NCI-H774 (cell line): Measurements from ENCODE around the gene ARAP3.

Experiments used
- DNase-seq: peaks from one replicate; lab custom pipeline; 2025; lab: John Stamatoyannopoulos, UW

The ARAP3 gene

DNA sequence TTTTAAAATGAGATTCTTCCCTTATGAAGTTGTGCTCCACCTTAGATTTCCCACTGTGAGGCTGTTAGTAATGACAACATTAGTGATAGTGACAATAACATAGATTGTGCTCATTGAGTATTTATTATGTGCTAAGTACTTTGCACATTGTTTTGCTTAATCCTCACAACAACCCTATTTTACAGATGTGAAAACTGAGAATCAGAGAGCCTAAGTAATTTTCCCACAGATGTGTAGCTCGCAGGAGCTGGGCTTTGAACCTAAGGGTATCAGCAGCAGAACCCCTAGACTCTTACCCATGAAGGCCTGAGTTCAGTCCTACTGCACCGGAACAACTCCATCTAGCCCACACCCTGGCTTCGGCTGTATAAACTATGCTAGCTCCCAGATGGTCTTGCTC lies 15.6 kb upstream of the ARAP3 start:
- DNase-seq, result no peak

DNA sequence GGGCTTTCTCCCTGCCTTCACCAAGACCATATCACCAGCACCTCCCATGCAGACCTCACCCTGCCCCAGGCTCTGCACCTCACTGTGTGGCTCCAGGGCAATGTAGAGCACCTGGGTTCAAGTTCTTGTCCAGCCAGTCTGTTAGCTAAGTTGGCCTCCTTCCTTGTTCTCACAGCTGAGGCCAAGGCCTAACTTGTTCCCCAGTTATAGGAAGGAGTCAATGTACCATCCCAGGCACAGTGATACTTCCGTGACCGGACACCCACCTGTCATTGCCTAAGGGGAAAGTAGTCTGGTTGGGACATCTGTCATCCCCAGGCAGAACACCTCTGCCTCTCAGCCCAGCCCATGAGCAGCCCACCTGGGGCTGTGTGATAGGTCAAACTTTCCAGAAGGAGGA lies 14.4 kb upstream of the ARAP3 start:
- no peak for DNase-seq

DNA sequence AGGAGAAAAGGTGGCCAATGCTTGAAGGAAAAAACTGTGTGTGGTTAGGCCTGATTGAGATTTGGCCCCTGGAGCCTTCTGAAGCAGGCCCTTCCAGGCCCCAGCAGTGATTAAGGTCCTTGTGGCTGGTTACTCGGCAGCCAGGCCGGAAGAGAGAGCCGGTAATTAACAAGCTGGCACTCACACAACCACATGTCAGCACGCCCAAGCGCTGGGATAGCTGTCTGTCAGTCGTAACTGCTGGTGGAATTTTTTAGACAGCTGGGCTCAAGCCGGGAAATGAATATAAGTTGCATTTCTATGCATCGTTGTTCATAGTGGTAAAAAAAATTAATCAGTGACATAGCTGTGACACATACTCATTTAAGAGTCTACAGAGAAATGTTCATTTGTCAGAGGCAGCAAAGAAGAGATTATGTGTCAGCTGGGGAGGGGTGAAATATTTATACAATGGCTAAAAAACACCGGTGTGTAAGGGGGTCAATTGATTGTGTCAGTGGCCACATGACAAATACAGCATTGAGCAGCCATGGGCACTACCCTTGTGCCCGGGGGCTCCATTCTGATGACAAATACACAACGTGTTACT lies 13.7 kb upstream of the ARAP3 start:
- peak; percentile 51 for DNase-seq

DNA sequence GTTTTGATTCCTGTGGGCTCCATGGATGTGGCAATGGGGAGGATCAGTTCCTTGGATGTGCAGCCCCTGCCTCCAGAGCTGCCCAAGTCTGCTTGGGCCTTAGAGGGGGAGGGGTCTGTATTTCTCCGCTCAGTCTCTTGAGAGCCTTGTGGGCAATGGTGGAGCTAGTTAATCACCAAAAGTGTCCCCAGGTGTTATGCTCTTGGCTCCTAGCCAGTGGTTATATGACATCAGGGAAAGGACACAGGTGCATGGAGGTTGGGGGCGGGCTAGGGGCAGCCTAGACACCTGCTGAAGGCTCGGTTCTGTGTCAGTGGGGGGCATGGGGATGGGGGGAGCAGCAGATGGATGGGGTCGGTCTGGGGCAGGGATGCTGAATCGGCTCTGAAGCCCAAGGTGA lies 12.4 kb upstream of the ARAP3 start:
- DNase-seq, result no peak

DNA sequence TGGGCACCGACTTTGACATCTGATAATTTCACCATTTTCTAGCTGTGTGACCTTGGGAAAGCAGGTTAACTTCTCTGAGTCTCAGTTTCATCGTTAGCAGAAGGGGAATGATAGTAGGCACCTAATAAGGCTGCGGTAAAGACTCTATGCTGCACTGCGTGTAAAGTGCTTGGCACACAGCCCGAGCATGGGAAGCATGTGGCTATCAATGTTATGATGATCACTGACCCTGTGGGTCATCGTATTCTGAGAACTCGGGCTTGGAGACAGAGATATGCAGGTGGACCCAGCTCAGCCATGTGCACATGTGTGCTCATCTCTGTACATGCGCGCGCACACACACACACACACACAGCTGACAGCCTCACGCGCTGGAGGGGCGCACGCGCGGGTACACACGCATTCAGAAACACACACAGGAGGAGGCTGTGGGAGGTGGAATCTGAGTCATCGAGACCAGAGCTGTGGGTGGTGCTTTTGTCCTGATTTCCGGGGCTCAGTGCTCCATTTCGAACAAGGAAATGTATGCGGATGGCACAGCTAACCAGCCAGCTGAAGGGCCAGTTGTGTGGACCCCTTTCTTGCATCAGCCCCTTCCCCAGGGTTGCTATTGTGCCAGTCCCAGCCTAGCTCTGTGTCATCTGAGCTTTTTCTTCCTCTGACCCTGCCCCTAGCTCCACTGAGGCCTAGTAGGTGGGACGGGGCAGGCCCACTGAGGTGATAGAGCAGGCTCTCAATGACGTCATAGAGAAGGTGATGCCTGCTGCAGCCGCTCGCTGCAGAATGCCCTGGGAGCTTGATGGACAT lies 11.1 kb upstream of the ARAP3 start:
- DNase-seq, result no peak

DNA sequence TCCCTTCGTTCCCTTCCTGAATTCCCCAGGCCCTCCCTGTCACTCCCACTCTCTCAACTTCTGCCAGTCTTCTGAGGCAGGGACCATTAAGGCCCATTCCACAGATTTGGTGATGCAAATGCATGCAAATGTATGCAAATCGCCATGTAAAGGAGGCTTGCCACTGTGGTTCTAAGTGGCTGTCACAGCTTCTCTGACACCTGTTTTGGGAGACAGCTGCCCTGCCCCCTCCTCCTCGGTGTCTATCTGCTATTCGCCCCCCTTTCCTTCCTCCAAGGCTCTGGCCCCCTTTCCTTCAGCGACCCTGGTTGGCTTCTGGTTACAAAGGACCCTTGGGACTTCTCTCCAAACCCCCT lies 10.5 kb upstream of the ARAP3 start:
- DNase-seq, result no peak

DNA sequence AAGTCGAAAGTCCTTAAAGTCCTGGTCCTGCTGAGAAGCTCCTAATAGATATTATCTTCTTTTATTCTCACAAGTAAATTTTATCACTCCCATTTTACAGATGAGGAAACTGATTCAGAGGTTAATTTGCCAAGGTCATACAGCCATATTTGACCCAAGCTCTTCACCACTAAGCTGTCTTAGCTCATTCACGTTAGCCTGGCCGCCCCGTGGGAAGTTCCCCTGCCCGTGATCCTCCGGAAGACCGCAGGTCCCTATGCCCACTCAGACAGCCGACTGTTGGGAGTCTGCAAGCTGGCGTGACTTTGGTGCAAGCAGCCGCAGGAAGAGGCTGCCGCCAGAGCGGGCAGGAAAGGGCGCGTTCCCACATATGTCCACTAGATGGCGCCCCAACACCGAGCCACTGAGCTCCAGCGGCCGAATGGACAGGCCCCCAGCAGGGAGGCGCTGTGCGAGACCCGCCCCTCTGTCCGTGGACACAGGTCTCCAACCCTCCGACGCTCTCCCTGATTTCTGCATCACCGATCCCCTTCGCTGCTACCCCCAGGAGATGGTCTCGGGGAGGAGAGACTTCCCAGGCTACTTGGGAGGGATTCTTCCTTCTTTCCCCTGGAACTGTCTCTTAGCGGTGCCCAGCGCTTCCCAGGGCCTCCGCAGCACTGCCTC lies 10.0 kb upstream of the ARAP3 start:
- DNase-seq, result peak; percentile 65

DNA sequence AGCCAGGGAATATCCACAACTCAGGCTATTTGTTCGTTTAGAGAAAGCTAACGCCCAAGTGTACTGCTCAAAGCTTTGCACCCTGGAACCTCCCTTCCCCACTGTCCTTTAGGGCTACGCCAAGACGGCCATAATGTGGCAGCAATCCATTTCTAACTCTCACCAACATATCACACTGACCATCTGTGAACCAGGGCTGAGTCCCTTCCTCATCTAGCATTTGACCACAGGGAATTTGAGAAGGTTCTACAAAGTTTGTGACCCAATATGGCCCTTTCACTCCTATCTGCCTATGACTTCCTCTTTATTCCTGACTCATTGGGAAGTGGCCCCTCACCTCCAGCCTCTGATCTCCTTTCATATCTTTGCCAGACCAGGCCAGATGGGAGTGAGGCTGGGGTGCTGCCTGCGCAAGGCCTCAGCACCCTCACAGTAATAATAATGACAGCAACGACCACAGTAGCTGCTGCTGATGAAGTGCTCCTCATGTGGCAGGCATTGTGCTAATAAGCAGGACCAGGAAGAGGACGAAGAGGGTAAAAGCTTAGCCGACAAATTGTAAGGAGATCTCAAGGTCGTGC lies 9.3 kb upstream of the ARAP3 start:
- DNase-seq, result no peak

DNA sequence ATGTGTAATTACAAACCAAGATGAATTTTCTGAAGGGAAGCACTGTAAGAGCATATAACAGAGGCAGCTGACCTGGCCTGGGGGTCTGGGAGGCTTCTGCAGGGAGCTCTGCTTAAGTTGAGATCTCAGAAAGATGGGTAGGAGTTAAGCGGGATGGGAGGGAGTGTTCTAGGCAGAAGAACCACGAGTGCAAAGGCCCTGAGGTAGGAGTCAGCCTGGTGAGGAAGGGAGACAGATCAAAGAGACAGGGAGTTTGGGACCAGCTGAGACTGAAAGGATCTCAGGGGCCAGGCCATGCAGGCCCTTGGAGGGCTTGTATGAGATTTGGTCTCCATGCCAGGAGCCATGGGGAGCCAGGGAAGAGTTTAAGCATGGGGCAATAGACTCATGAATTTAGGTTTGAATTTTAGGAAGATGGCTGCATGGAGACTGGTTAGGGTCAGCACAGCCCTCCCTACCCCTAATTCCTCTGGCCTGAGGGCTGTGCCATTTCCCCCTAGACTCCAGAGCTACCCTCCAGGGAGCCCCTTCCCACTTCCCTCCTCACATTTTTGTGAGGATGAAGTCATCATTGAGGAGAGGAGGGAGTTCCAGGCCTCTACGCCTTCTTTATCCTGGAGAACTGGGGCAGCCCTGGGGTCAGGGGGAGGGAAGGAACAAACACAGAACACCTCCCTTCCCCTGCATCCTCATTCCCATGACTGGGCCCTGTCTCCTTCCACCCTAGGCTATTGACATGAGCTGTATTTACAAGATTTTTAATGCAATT lies 4.8 kb upstream of the ARAP3 start:
- DNase-seq, result no peak

DNA sequence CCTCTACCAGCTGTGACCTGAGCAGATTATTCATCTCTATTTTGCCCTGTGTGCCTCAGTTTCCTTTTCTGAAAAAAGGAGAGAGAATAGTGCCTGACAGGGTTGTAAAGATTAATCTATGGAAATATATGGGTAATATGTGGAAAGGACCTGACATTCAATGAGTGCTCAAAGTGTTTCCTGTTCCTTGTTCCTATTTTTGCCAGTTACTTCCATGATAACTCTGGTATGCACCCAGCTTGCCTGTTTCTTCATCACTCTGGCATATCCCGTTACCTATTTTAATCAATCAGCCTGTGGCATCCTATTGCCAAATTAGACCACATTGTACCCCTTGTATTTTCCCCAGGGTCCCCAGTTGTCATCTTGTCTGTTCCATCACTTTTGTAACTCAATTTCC lies 3.6 kb upstream of the ARAP3 start:
- no peak for DNase-seq

DNA sequence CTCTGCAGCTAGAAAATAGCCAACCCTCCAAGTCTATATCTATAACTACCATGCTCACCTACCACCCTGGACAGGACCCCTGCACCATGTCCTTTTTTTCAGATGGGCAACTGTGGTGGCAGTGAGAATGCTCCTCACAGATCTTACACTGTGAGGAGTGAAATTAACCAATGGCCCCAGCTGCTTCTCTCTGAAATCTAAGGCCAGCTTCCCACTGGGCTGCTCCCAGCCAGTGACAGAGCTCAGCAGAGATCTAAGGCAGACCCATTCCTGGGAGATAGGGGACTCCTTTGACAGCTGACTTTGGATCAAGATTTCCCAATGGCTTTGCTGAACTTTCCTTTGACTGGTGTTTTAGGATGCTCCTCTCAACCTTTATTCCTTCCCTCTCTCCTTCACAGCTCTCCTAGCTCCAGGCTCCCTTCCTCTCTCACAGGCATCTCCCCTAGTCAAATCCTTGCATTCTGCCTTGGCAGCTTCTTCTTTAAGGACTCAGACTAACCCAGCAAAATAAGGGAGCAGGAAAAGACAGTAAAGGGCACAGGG lies 1.6 kb upstream of the ARAP3 start:
- no peak for DNase-seq

DNA sequence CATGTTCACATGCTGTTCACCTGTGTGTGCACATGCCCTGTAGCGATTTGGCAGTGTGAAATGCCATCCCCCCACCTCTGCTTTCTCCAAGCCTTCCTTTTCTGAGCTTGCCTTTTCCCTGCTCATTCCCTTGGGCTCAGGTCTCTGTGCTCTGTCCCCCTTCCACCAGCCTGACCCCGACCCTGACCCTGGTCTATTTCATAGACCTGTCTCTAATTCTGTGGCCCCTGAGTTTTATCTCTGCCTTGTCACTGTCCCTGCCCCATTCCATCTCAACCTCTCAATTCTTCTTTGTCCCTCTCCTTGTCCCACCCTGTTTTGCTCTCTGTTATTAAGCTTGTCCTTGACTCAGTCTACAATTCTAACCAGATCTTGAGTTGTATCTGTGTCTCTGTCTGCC lies 735 bp downstream of the ARAP3 start:
- DNase-seq, result no peak

DNA sequence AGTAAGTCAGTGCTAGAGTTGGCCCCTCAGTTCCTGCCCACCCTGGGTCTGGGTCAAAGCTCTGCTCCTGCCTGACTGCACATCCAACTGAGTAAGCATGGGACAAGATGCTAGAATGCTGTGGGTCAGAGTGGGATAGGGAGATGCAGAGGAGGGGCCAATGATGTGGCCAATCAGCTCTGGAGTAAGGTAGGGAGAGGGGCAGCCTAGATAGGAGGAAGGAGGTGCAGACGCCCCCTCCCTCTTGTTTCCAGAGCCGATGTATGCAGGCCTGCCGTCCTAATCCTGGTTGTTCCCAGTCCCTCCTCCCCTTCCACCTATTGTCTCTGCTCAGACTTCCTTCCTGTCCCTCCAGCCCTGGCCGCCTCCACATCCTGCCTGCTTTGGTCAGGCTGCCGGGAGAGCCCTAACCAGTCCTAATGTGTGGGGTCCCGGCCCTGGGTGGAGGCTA lies 1.3 kb downstream of the ARAP3 start:
- no peak for DNase-seq

DNA sequence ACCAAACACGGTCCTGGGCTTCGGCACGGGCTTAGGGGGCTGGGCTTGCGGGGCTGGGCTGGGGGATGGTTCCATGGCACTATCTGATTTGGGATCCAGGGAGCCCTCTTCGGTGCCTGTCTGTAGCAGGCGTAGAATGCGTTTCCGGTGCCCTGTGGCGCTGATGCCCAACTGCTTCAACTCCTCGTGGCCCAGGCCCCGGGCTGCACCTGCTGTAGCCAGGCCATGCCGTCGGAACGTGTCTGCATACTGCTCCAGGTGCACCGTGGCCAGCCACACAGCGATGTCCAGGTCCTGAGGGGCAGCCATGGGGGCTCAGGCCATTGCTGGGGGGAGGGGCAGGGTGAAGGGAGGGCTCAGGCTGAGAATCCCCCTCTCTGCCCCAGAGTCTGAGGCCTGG lies 1.9 kb downstream of the ARAP3 start:
- no peak for DNase-seq

DNA sequence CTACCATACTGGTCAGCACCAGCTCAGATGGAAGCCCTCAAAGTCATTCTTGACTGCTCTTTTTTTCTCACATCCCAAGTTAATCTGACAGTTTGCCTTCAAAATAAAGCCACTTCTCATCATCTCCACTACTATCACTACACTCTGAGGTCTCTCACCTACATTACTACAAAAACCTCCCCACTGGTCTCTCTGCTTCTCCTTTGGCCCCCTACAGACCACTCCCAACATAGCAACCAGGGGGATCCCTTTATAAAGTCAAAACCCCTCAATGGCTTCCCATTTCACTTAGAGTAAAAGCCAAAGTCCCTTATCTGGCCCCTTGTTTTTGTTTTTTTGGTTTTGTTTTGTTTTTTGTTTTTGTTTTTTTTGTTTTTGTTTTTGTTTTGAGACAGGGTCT lies 4.6 kb downstream of the ARAP3 start:
- no peak for DNase-seq

DNA sequence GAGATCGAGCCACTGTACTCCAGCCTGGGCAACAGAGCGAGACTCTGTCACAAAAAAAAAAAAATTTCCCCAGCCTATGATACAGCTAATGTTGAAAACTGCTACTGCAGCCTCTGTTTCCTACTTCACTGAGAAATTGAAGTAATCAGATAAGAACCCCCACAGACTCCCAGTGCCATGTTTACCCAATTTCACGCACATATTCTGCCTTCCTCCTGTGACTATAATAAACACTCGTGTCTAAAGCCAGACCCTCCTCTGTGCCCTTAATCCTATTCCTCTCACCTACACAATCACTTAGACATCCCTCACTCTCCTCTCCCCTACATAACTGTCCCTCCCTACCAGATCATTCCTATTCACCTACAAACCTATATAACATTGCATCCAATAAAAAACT lies 6.4 kb downstream of the ARAP3 start:
- DNase-seq, result no peak

DNA sequence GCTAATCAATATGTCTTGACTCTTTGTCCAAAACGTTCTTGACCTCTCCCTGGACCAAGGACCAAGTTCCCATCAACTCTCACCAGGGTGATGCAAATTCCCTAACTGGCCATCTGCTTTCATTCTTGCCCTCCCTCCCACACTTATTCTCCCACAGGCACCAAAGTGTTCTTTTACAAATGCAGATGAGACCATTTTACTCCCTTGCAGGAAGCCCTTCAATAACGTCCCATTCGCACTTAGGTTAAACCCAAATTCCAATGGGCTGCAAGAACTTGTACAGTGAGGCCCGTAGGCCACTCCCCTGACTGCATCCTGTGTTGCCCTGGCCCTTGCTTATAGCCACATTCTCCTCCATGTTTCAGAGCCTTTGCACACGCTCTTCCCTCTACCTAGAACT lies 7.3 kb downstream of the ARAP3 start:
- no peak for DNase-seq

DNA sequence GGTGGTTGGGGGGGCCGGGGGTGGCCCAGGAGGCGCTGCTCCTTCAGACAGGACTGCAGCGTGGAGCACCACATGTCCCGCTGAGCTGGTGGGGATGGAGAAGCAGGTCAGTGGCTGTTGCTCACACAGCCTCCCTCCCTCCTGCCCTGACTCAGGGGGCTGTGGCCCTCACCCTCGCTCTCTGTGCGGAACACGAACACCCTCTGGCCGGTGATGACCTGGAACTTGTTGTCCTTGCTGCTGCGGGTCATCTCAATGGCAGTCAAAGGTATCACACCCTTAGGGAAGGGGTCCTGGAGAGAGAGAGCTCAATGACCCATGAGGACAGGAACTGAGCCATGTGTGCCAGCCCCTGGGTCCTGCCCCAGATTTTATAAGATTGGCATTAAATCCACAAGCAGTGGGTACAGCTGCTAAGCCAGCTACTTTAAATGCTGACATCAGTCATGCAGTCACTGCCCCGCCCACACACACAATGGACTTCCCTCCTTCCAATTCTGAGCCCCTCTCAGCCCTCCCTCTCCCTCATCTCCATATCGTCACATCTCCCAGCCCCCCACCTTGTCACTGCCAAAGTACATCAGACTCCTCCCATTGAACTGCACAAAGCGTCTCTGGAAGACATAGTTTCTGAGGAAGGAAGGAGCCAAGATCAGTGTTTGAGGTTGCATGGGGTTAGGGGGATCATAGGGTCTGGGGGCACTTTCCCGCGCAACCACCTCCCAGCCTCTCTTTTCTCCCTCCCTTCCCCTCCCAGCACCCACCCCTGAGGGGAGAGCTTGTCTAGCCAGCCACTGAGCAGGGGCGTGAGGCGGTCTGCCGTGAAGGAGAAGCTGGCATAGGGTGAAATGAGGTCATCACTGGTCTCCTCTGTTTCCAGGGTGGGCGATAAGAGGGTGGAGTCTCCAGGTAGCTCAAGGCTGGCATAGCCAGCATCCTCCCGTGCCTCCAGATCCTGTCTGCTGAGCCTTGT lies 8.9 kb downstream of the ARAP3 start:
- DNase-seq, result no peak

DNA sequence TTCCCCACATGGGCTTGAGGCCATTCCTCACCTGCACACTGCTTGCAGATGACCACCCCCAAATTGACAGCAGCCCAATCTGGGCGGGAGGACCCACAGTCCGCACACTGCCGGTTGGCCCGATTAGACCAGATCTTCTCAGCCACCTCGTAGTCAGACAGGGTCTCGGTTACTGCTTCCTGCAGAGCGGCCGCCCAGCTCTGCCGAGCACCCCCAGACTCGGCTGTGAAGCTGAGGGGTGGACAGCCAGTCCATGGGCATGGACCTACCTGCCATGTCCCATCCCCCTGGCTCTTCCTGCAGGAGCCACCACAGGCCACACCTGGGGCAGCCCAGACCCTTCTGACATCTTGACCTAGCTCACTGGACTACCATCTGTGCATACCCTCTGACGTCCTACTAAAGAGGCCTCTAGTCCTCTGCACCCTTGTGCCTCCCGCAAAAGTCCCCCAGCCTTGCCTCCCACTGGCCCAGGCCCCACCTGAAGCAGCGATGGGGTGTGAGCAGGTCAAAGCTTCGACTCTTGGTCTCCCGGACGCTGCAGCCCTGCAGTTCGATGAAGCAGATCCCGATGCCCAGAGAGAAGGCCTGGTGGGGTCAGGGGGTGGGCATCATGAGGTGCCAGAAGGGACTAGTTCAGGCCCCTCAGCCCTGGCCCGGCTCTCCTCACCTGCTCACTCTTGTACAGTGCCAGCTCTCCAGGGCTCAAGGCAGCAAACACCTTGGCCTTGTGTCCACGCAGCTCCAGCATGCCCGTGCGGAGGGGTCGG lies 9.8 kb downstream of the ARAP3 start:
- DNase-seq, result no peak

DNA sequence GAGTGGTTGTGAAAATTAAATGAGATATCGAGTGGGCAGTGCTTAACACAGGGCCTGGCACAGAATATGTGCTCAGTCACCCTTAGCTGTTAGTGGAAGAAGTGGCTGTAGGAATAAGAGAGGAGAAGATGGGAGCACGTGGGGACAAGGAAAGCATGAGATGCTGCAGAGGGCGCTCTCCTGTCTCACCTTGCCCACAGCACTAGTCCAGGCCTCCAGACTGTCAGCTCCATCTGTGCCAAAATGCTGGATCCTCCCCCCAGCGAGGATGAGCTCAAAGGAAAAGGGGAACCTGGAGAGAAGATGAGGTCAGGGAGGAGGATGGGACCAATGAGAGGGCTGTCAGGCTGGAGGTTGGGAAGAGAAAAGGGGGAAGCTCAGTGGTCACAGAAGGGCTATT lies 12.5 kb downstream of the ARAP3 start:
- no peak for DNase-seq
